Upper lobe of left lung (tissue), 6 donors: ENCODE data around the gene PIGN. TPM values are rescaled to one million over a fixed set of nuclear protein-coding genes. Genes with fewer than 3 reads are reported as not detected.

Experiments
- ATAC-seq, 2 donors: fragments of 200-7000 bp; cut with Tn5 transposase; one replicate each; pipeline ENCODE4 v1.9.1; 2022; ENCODE audit warnings: mild to moderate bottlenecking in 2 of 2, moderate library complexity in 2 of 2; ENCODE audit not compliant: low FRiP score in 2 of 2
- DNase-seq, 2 donors: peaks; one replicate each; pipeline ENCODE4 v3.0.0-alpha.2; 2019 to 2020
- H3K27ac ChIP-seq, 4 donors: fragments of 200-600 bp; sonication (generic); one replicate each; pipeline ENCODE4 v1.5.1; 2016 to 2019
- H3K27me3 ChIP-seq, 4 donors: fragments of 200-600 bp; sonication (generic); one replicate each; pipeline ENCODE4 v1.5.1; 2017 to 2019
- H3K36me3 ChIP-seq, 4 donors: fragments of 200-600 bp; sonication (generic); one replicate each; pipeline ENCODE4 v1.5.1; 2016 to 2019
- H3K4me1 ChIP-seq, 4 donors: fragments of 200-600 bp; sonication (generic); one replicate each; pipeline ENCODE4 v1.5.1; 2018 to 2019
- H3K4me3 ChIP-seq, 4 donors: fragments of 200-600 bp; sonication (generic); one replicate each; pipeline ENCODE4 v1.5.1; 2017 to 2019; ENCODE audit warnings: mild to moderate bottlenecking in 2 of 4, moderate library complexity in 1 of 4
- H3K9me3 ChIP-seq, 4 donors: fragments of 200-600 bp; sonication (generic); one replicate each; pipeline ENCODE4 v1.5.1; 2018 to 2019
- CTCF ChIP-seq, 6 experiments: fragments of 450-650 bp in 4 of 6; fragments of 200-600 bp in 2 of 6; sonication (generic) in 2 of 6; IDR thresholded peaks; one replicate each; pipeline ENCODE4 v1.5.1; 2016 to 2019; ENCODE audit warnings: antibody characterized with exemption in 6 of 6
- EP300 ChIP-seq, 4 donors: sonication (generic); formaldehyde crosslinking; IDR thresholded peaks; one replicate each; pipeline ENCODE4 v1.5.1; 2017; ENCODE audit warnings: antibody characterized with exemption in 4 of 4, control low read depth in 2 of 4
- POLR2A ChIP-seq, 4 donors: fragments of 450-650 bp; IDR thresholded peaks; one replicate each; pipeline ENCODE4 v1.5.1; 2016 to 2017; ENCODE audit warnings: antibody characterized with exemption in 4 of 4, mild to moderate bottlenecking in 2 of 4
- POLR2AphosphoS5 ChIP-seq, 2 donors: sonication (generic); formaldehyde crosslinking; IDR thresholded peaks; one replicate each; pipeline ENCODE4 v1.5.1; 2017; ENCODE audit warnings: antibody characterized with exemption in 2 of 2
- WGBS, 2 donors: methylation state at CpG; one replicate each; pipeline ENCODE4 v1.1.5; 2017 to 2018; 5-methylcytosine and 5-hydroxymethylcytosine counted together
- total RNA-seq, 6 donors: library from RNA; depleted of rRNA in 4 of 6; stranded (reverse); fragments of >200 nt in 4 of 6; gene quantifications; one replicate each; pipeline versions ENCODE4 v1.1.0 to v1.2.1, GENCODE V29; 2016 to 2021
- donor health status: DM: no; HTN: no; CAD: no; lungs with moderate emphysema.
- donor health status: DM: no; HTN: yes; CAD: no; lungs with severe emphysema.

The PIGN gene
- total RNA-seq, 6 donors from 2014 or later: 16.9 to 36.2 (median 21.7) TPM

GRCh38 chr18:62214790-62215189 is 27.9 kb upstream of the PIGN start:
- no peak for ATAC-seq
- TF ChIP-seq EP300 (IDR thresholded peaks at IDR 0.05): no peak
- TF ChIP-seq CTCF (IDR thresholded peaks at IDR 0.05): no peak
- TF ChIP-seq POLR2A (IDR thresholded peaks at IDR 0.05): no peak
- no peak for TF ChIP-seq POLR2AphosphoS5 (IDR thresholded peaks at IDR 0.05)

GRCh38 chr18:62211325-62211828 is 24.5 kb upstream of the PIGN start:
- Histone ChIP-seq H3K4me1 (peaks cover 0 to 6% (median 2%) of the 10 kb centered on the region in 4 donors), H3K9me3 (no peaks in the 10 kb centered on the region), H3K36me3 (peaks cover 0 to 24% (median 13%) of the 10 kb centered on the region in 4 donors), H3K27me3 (no peaks in the 10 kb centered on the region), H3K4me3 (no peak overlapping the region), H3K27ac (no peak overlapping the region)
- DNase-seq: no peak
- TF ChIP-seq POLR2A (IDR thresholded peaks at IDR 0.05) (no peak), POLR2AphosphoS5 (IDR thresholded peaks at IDR 0.05) (no peak), CTCF (IDR thresholded peaks at IDR 0.05) (no peak), EP300 (IDR thresholded peaks at IDR 0.05) (no peak)
- ATAC-seq: no peak

More at GRCh38 chr18:62214790-62215189, 27.9 kb upstream of the PIGN start:
- Histone ChIP-seq H3K4me1 (no peaks in the 10 kb centered on the region), H3K36me3 (peaks cover 0 to 24% (median 13%) of the 10 kb centered on the region in 4 donors), H3K4me3 (no peak overlapping the region), H3K27ac (no peak overlapping the region), H3K9me3 (no peaks in the 10 kb centered on the region), H3K27me3 (no peaks in the 10 kb centered on the region)
- no peak for DNase-seq
- WGBS, 2 donors: 73 to 83% methylated on average over 1 of the region's 1 CpG

- no peak for ATAC-seq
- H3K4me1 ChIP-seq: peaks cover 0 to 10% (median 2%) of the 10 kb centered on the region in 4 donors
- no peak overlapping the region for H3K4me3 ChIP-seq
- peaks cover 0 to 24% (median 13%) of the 10 kb centered on the region in 4 donors for H3K36me3 ChIP-seq
- H3K27ac ChIP-seq: no peak overlapping the region
- TF ChIP-seq POLR2A (IDR thresholded peaks at IDR 0.05): no peak
- no peak for TF ChIP-seq EP300 (IDR thresholded peaks at IDR 0.05)
- no peak for TF ChIP-seq CTCF (IDR thresholded peaks at IDR 0.05)
- TF ChIP-seq POLR2AphosphoS5 (IDR thresholded peaks at IDR 0.05): no peak
- 92 to 100% methylated on average over 1 of the region's 1 CpG for WGBS, 2 donors
- no peak for DNase-seq
- no peaks in the 10 kb centered on the region for H3K27me3 ChIP-seq
- H3K9me3 ChIP-seq: no peaks in the 10 kb centered on the region
These were observed 23.3 kb upstream of the PIGN start for GRCh38 chr18:62210138-62210537.

GRCh38 chr18:62209046-62209445 is 22.2 kb upstream of the PIGN start:
- no peak overlapping the region for H3K4me3 ChIP-seq
- H3K4me1 ChIP-seq: peaks cover 0 to 10% (median 2%) of the 10 kb centered on the region in 4 donors
- H3K27me3 ChIP-seq: no peaks in the 10 kb centered on the region
- peaks cover 0 to 16% (median 9%) of the 10 kb centered on the region in 4 donors for H3K36me3 ChIP-seq
- no peak for DNase-seq
- no peak for ATAC-seq
- H3K9me3 ChIP-seq: no peaks in the 10 kb centered on the region
- TF ChIP-seq POLR2AphosphoS5 (IDR thresholded peaks at IDR 0.05) (no peak), EP300 (IDR thresholded peaks at IDR 0.05) (no peak), CTCF (IDR thresholded peaks at IDR 0.05) (no peak), POLR2A (IDR thresholded peaks at IDR 0.05) (no peak)
- H3K27ac ChIP-seq: no peak overlapping the region

- no peak for ATAC-seq
- no peaks in the 10 kb centered on the region for H3K36me3 ChIP-seq
- 96 to 99% methylated on average over 4 of the region's 4 CpGs for WGBS, 2 donors
- DNase-seq: no peak
- H3K27ac ChIP-seq: no peak overlapping the region
- H3K9me3 ChIP-seq: no peaks in the 10 kb centered on the region
- no peak overlapping the region for H3K4me3 ChIP-seq
- TF ChIP-seq CTCF (IDR thresholded peaks at IDR 0.05) (no peak), EP300 (IDR thresholded peaks at IDR 0.05) (no peak), POLR2AphosphoS5 (IDR thresholded peaks at IDR 0.05) (no peak), POLR2A (IDR thresholded peaks at IDR 0.05) (no peak)
- no peaks in the 10 kb centered on the region for H3K27me3 ChIP-seq
- H3K4me1 ChIP-seq: peaks cover 0 to 14% (median 7%) of the 10 kb centered on the region in 4 donors
These were observed 19.7 kb upstream of the PIGN start for GRCh38 chr18:62206593-62206992.
